H1 (cell line): Measurements from ENCODE around the gene PIEZO1. TPM values are rescaled to one million over a fixed set of nuclear protein-coding genes. Genes with fewer than 3 reads are reported as not detected.

Experiments used
- CTCF ChIA-PET: fragments of 300-600 bp; sonication (Branson Sonifier 250); formaldehyde crosslinking; loops from one replicate; lab custom pipeline; 2021; ENCODE audit not compliant: partially characterized antibody; lab: Charles Lee
- POLR2A ChIA-PET: fragments of 300-600 bp; sonication (Branson Sonifier 250); formaldehyde crosslinking; loops from one replicate; lab custom pipeline; 2021; ENCODE audit warnings: inconsistent platforms; ENCODE audit not compliant: partially characterized antibody; lab: Charles Lee
- DNase-seq, 2 experiments: peaks; one replicate each; pipeline versions ENCODE4 v3.0.0 to v3.0.0-alpha.2; 2010 to 2022; ENCODE audit warnings: low spot score in 2 of 2, low read depth in 1 of 2, mixed read lengths in 1 of 2
- FAIRE-seq: peaks from 2 replicates; lab custom pipeline; 2011; peaks lifted over from hg19 to GRCh38; lab: Jason Lieb, UNC
- H2AFZ ChIP-seq: 2 replicates; pipeline ENCODE4 v1.8.1; 2012; ENCODE audit warnings: low read length, inconsistent platforms
- H2AK5ac ChIP-seq: 2 replicates; pipeline ENCODE4 v1.6.1; 2013; ENCODE audit warnings: low read depth, low read length
- H2BK120ac ChIP-seq: replicated peaks from 2 replicates; pipeline ENCODE3; 2013; ENCODE audit warnings: low read depth, low read length, inconsistent platforms
- H2BK12ac ChIP-seq: 2 replicates; pipeline ENCODE4 v1.6.1; 2013; ENCODE audit warnings: low read depth, low read length
- H2BK15ac ChIP-seq: 2 replicates; pipeline ENCODE4 v1.6.1; 2013; ENCODE audit warnings: low read length
- H2BK20ac ChIP-seq: 2 replicates; pipeline ENCODE4 v1.6.1; 2013; ENCODE audit warnings: low read length
- H2BK5ac ChIP-seq: 2 replicates; pipeline ENCODE4 v1.6.1; 2013; ENCODE audit warnings: low read depth, low read length
- H3K14ac ChIP-seq: 2 replicates; pipeline ENCODE4 v1.6.1; 2013; ENCODE audit warnings: inconsistent platforms; ENCODE audit not compliant: insufficient read length
- H3K18ac ChIP-seq: 2 replicates; pipeline ENCODE4 v1.6.1; 2013; ENCODE audit warnings: low read length; ENCODE audit errors: extremely low read depth
- H3K23ac ChIP-seq: 2 replicates; pipeline ENCODE4 v1.6.1; 2013; ENCODE audit warnings: inconsistent platforms; ENCODE audit not compliant: insufficient read length
- H3K23me2 ChIP-seq: 2 replicates; pipeline ENCODE4 v1.6.1; 2013; ENCODE audit warnings: low read depth, low read length
- H3K27ac ChIP-seq: 2 replicates; pipeline ENCODE4 v1.6.1; 2011; ENCODE audit warnings: low read depth, low read length, inconsistent platforms
- H3K27me3 ChIP-seq, 4 experiments: replicated peaks in 1 of 4; 1 replicate in 1 of 4; 2 replicates in 3 of 4; pipeline versions ENCODE4 v1.6.1 to v1.8.1; 2011 to 2013; ENCODE audit warnings: low read length in 3 of 4, mild to moderate bottlenecking in 3 of 4, inconsistent platforms in 2 of 4, mixed read lengths in 2 of 4, moderate library complexity in 1 of 4; ENCODE audit not compliant: control insufficient read depth in 3 of 4, insufficient read depth in 3 of 4; ENCODE audit errors: extremely low read depth in 1 of 4
- H3K36me3 ChIP-seq, 4 experiments: 2 replicates each; pipeline versions ENCODE4 v1.6.1 to v1.8.1; 2011 to 2013; ENCODE audit warnings: mild to moderate bottlenecking in 4 of 4, low read length in 3 of 4, moderate library complexity in 2 of 4, control low read depth in 1 of 4, inconsistent platforms in 1 of 4; ENCODE audit not compliant: insufficient read depth in 4 of 4, control insufficient read depth in 2 of 4
- H3K4ac ChIP-seq: replicated peaks from 2 replicates; pipeline ENCODE3; 2013; ENCODE audit warnings: low read length, low read depth, mixed read lengths, inconsistent platforms; ENCODE audit not compliant: insufficient read length
- H3K4me1 ChIP-seq, 4 experiments: replicated peaks in 1 of 4; 1 replicate in 1 of 4; 2 replicates in 3 of 4; pipeline versions ENCODE4 v1.6.1 to v1.8.1; 2011 to 2013; ENCODE audit warnings: low read length in 3 of 4, inconsistent platforms in 2 of 4, mixed read lengths in 1 of 4; ENCODE audit not compliant: insufficient read depth in 4 of 4, control insufficient read depth in 3 of 4
- H3K4me2 ChIP-seq, 2 experiments: 2 replicates each; pipeline versions ENCODE4 v1.6.1 to v1.8.1; 2011 to 2013; ENCODE audit warnings: low read depth in 2 of 2, low read length in 2 of 2, control low read depth in 1 of 2, inconsistent platforms in 1 of 2, mild to moderate bottlenecking in 1 of 2; ENCODE audit not compliant: insufficient read depth in 1 of 2
- H3K4me3 ChIP-seq, 4 experiments: fragments of 200-600, 300-600 bp in 1 of 4; sonication (generic), shearing (Covaris generic), sonication (Bioruptor Twin) in 1 of 4; 2 replicates each; pipeline versions ENCODE4 v1.5.1 to v1.8.1; 2011 to 2016; ENCODE audit warnings: low read length in 4 of 4, low read depth in 3 of 4, control low read depth in 2 of 4, inconsistent platforms in 2 of 4, mild to moderate bottlenecking in 2 of 4, mixed read lengths in 1 of 4, moderate library complexity in 1 of 4; ENCODE audit not compliant: insufficient read depth in 2 of 4; ENCODE audit errors: extremely low read depth in 1 of 4
- H3K56ac ChIP-seq: replicated peaks from 2 replicates; pipeline ENCODE3; 2013; ENCODE audit warnings: low read depth, mild to moderate bottlenecking, mixed read lengths, low read length, inconsistent platforms; ENCODE audit not compliant: insufficient read length
- H3K79me1 ChIP-seq: 2 replicates; pipeline ENCODE4 v1.6.1; 2013; ENCODE audit warnings: low read depth, low read length, control low read depth
- H3K79me2 ChIP-seq, 2 experiments: 2 replicates each; pipeline versions ENCODE4 v1.6.1 to v1.8.1; 2012 to 2013; ENCODE audit warnings: low read length in 2 of 2, mild to moderate bottlenecking in 2 of 2, inconsistent platforms in 1 of 2; ENCODE audit not compliant: insufficient read depth in 2 of 2, control insufficient read depth in 1 of 2
- H3K9ac ChIP-seq, 4 experiments: replicated peaks in 1 of 4; 1 replicate in 1 of 4; 2 replicates in 3 of 4; pipeline versions ENCODE4 v1.6.1 to v1.8.1; 2011 to 2013; ENCODE audit warnings: low read depth in 3 of 4, low read length in 3 of 4, control low read depth in 2 of 4, mild to moderate bottlenecking in 2 of 4, moderate library complexity in 2 of 4, inconsistent platforms in 1 of 4; ENCODE audit errors: extremely low read depth in 1 of 4
- H3K9me3 ChIP-seq, 2 experiments: 2 replicates each; pipeline versions ENCODE4 v1.6.1 to v1.8.1; 2012 to 2013; ENCODE audit warnings: mild to moderate bottlenecking in 2 of 2, moderate library complexity in 2 of 2, control low read depth in 1 of 2, inconsistent platforms in 1 of 2, low read depth in 1 of 2, low read length in 1 of 2, mixed read lengths in 1 of 2; ENCODE audit not compliant: insufficient read depth in 2 of 2
- H4K20me1 ChIP-seq, 2 experiments: replicated peaks in 1 of 2; 2 replicates each; pipeline versions ENCODE3 to v1.8.1; 2011 to 2013; ENCODE audit warnings: inconsistent platforms in 2 of 2, low read length in 2 of 2, mild to moderate bottlenecking in 1 of 2; ENCODE audit not compliant: insufficient read depth in 2 of 2, control insufficient read depth in 1 of 2
- H4K5ac ChIP-seq: 2 replicates; pipeline ENCODE4 v1.6.1; 2013; ENCODE audit warnings: low read length, low read depth, mixed read lengths, inconsistent platforms; ENCODE audit not compliant: insufficient read length
- H4K8ac ChIP-seq: 2 replicates; pipeline ENCODE4 v1.8.0; 2013; ENCODE audit warnings: mild to moderate bottlenecking, moderate library complexity, low read length, inconsistent platforms; ENCODE audit not compliant: insufficient read depth; ENCODE audit errors: extremely low read depth
- H4K91ac ChIP-seq: replicated peaks from 2 replicates; pipeline ENCODE3; 2013; ENCODE audit warnings: low read length, mixed read lengths, inconsistent platforms; ENCODE audit not compliant: insufficient read length
- BRCA1 ChIP-seq: IDR thresholded peaks from 2 replicates; pipeline ENCODE4 v1.6.1; 2012; ENCODE audit warnings: low read depth, low read length, improper control_type of control experiment
- CBX5 ChIP-seq: fragments of 300-800, 300-1000 bp; sonication (generic); IDR thresholded peaks from 2 replicates; pipeline ENCODE4 v1.7.1; 2016; ENCODE audit warnings: antibody characterized with exemption, low read length, low read depth
- CHD2 ChIP-seq: IDR thresholded peaks from 2 replicates; pipeline ENCODE4 v1.6.1; 2012; ENCODE audit warnings: low read length, improper control_type of control experiment
- CREB1 ChIP-seq: IDR thresholded peaks from 2 replicates; pipeline ENCODE4 v1.6.1; 2012; ENCODE audit warnings: inconsistent platforms
- CTBP2 ChIP-seq: IDR thresholded peaks from 2 replicates; pipeline ENCODE4 v1.7.0; 2011; ENCODE audit warnings: borderline replicate concordance, mild to moderate bottlenecking, moderate library complexity, mixed read lengths, low read length; ENCODE audit not compliant: insufficient read depth, insufficient read length
- POLR2AphosphoS5 ChIP-seq: IDR thresholded peaks from 2 replicates; pipeline ENCODE4 v1.6.1; 2011; ENCODE audit warnings: low read depth, low read length
- SUZ12 ChIP-seq: fragments of 200-600 bp; sonication (generic); IDR thresholded peaks from 2 replicates; pipeline ENCODE4 v1.6.1; 2012; ENCODE audit warnings: mild to moderate bottlenecking, inconsistent platforms, low read length, moderate library complexity, mixed read lengths
- TBP ChIP-seq: IDR thresholded peaks from 2 replicates; pipeline ENCODE4 v1.6.1; 2011; ENCODE audit warnings: low read depth, low read length, improper control_type of control experiment
- ZNF274 ChIP-seq: IDR thresholded peaks from 2 replicates; pipeline ENCODE4 v1.7.0; 2012; ENCODE audit warnings: low read length, borderline replicate concordance; ENCODE audit errors: extremely low read depth
- WGBS, 2 experiments: shearing (Covaris generic) in 1 of 2; methylation state at CpG; one replicate each; pipeline versions ENCODE4 v1.1.6 to v1.1.7; 2013 to 2015; ENCODE audit warnings: low lambda C conversion rate in 2 of 2, mixed read lengths in 2 of 2, inconsistent platforms in 1 of 2, low coverage in 1 of 2, missing lambda C conversion rate in 1 of 2; ENCODE audit not compliant: insufficient replicate concordance in 2 of 2, insufficient coverage in 1 of 2, insufficient read length in 1 of 2; ENCODE audit errors: extremely low coverage in 1 of 2, missing lambda C conversion rate in 1 of 2; 5-methylcytosine and 5-hydroxymethylcytosine counted together
- polyA plus RNA-seq, 7 experiments: library from polyadenylated mRNA; depleted of rRNA in 3 of 7; stranded (reverse) in 5 of 7; unstranded in 2 of 7; fragments of >200 nt in 5 of 7; fragments of 200-250 nt in 2 of 7; gene quantifications; 1 replicate in 5 of 7; 2 replicates in 1 of 7; 4 replicates in 1 of 7; pipeline versions ENCODE4 v1.2.1 to v1.2.3, GENCODE V29; 2011 to 2013; ENCODE audit warnings: missing spikeins in 2 of 7, mixed read lengths in 2 of 7
- total RNA-seq: library from RNA; stranded (reverse); fragmentation: NEBNext Ultra II Directional; extraction: Animal tissue kit (Norgen Biotek cat#: 25700); gene quantifications from 2 replicates; pipeline ENCODE4 v1.2.1, GENCODE V29; 2021
- TF ChIP-seq, protein P1 (sequence below): IDR thresholded peaks from 2 replicates; pipeline ENCODE4 v1.6.1; 2012; ENCODE audit warnings: inconsistent platforms
- TF ChIP-seq, protein P2 (sequence below): IDR thresholded peaks from 2 replicates; pipeline ENCODE4 v1.6.1; 2011; ENCODE audit warnings: low read depth, mild to moderate bottlenecking, low read length; ENCODE audit not compliant: insufficient read depth

Gene PIEZO1
- total and polyA plus RNA-seq, 2 of the 8 experiments (the other 6 are each of a cell fraction or from before 2014, with no cell fraction given): 42.3 to 67.5 TPM

DNA sequence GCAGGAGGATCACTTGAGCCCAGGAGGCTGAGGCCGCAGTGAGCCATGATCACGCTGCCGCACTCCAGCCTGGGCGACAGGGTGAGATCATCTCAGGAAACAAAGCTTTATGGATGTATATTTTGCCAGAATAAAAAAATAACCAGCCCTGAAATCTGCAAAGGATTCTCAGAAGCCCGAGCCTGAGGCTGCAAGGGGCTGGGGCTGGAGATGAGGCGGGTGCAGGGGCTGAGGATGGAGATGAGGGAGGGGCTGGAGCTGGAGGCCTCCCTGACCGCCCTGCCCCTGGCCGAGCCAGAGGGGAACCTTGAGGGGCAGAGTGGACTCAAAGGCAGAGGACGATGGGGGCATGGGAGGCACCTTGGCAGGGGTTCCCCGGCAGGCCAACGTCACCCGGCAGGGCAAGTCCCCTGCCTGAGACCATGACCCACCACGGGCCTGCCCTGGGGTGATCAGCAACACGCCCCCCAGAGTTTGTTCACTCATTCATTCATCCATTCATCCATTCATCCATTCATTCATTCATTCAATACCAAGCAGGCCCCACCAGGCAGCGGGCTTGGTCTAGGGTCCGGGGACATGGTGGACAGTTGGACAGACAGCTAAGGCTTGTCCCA lies 32.5 kb downstream of the PIEZO1 start:
- 90% methylated on average over 15 of the region's 16 CpGs; no CpG with 5 or more reads in 1 of the 2 experiments for WGBS, 2 experiments
- H3K4me1 ChIP-seq: peaks cover 0 to 17% (median 5%) of the 10 kb centered on the region in 4 experiments; a peak in 3 of 7 replicates
- no peak overlapping the region for H2BK120ac ChIP-seq
- no peaks in the 10 kb centered on the region for H3K9me3 ChIP-seq
- H3K56ac ChIP-seq: no peak overlapping the region
- FAIRE-seq (no peak), DNase-seq (no peak)
- H3K4me3 ChIP-seq: no peak overlapping the region
- no peak overlapping the region for H3K14ac ChIP-seq
- no peak overlapping the region for H3K18ac ChIP-seq
- H4K20me1 ChIP-seq: peaks cover 0 to 2% of the 10 kb centered on the region in 2 experiments
- H3K36me3 ChIP-seq: no peaks in the 10 kb centered on the region
- H3K27ac ChIP-seq: no peak overlapping the region
- no peak overlapping the region for H2AFZ ChIP-seq
- H4K91ac ChIP-seq: no peak overlapping the region
- CTCF ChIA-PET: interaction anchor here (1.8 to 25.0 kb wide), 4 partner anchors 9 to 112 kb away, joined by 4 to 251 read pairs (median 37); no protein-coding TSS in a partner anchor
- H2BK12ac ChIP-seq: no peak overlapping the region
- no peak overlapping the region for H3K23ac ChIP-seq
- H2BK15ac ChIP-seq: no peak overlapping the region
- no peak overlapping the region for H4K8ac ChIP-seq
- H4K5ac ChIP-seq: no peak overlapping the region
- no peaks in the 10 kb centered on the region for H3K27me3 ChIP-seq
- no peak overlapping the region for H3K4ac ChIP-seq
- H2BK20ac ChIP-seq: no peak overlapping the region
- no peaks in the 10 kb centered on the region; the same call in 1 of the 2 replicates for H3K79me1 ChIP-seq
- no peaks in the 10 kb centered on the region for H3K23me2 ChIP-seq
- no peak overlapping the region for H2BK5ac ChIP-seq
- H3K79me2 ChIP-seq: no peaks in the 10 kb centered on the region
- H2AK5ac ChIP-seq: no peak overlapping the region
- H3K9ac ChIP-seq: no peak overlapping the region
- no peak overlapping the region for H3K4me2 ChIP-seq
- POLR2A ChIA-PET: interaction anchor here (1.0 kb wide), 1 partner anchor 40 kb away, joined by 3 read pairs; no protein-coding TSS in a partner anchor
- TF ChIP-seq CBX5: no peak
- TF ChIP-seq SUZ12: no peak
- no peak for TF ChIP-seq CREB1
- TF ChIP-seq, protein P1, sequence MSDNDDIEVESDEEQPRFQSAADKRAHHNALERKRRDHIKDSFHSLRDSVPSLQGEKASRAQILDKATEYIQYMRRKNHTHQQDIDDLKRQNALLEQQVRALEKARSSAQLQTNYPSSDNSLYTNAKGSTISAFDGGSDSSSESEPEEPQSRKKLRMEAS: no peak
- no peak for TF ChIP-seq POLR2AphosphoS5
- TF ChIP-seq BRCA1: no peak
- no peak for TF ChIP-seq ZNF274
- no peak for TF ChIP-seq TBP
- TF ChIP-seq, protein P2, sequence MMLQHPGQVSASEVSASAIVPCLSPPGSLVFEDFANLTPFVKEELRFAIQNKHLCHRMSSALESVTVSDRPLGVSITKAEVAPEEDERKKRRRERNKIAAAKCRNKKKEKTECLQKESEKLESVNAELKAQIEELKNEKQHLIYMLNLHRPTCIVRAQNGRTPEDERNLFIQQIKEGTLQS: no peak
- TF ChIP-seq CHD2: no peak
- TF ChIP-seq CTBP2: no peak
